CD4-positive, alpha-beta T cell treated with Interleukin-15 for 1 hour (primary cell): ENCODE data around the gene HOMER1.

Experiments
- DNase-seq: peaks from one replicate; pipeline ENCODE4 v3.0.0-alpha.2; 2020

HOMER1 gene

GRCh38 chr5:79488058-79488457 lies 25.9 kb downstream of the HOMER1 start:
- DNase-seq: no peak

GRCh38 chr5:79487251-79487650 lies 26.7 kb downstream of the HOMER1 start:
- DNase-seq: no peak

- DNase-seq: no peak
Measured at GRCh38 chr5:79486116-79486515, 27.8 kb downstream of the HOMER1 start.

- no peak for DNase-seq
Measured at GRCh38 chr5:79484731-79485130, 29.2 kb downstream of the HOMER1 start.

DNA sequence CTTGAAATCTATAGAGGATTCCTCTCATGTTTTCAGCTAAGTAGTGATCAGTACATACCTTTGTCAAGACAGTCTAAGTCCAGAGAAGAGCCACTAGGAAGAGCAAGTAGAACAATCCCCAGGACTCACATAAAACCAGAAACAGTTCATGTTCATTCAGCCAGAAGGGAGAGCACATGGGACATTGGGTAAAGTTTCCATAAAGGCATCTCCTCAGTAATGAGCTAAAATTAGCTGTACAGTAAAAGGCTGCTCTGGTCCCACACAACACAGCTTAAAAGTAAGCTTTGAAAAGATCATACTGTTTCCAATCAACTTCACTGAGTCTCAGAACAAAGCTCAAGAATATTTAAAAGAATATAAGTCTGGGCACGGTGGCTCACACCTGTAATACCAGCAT lies 32.4 kb downstream of the HOMER1 start:
- DNase-seq: no peak

DNA sequence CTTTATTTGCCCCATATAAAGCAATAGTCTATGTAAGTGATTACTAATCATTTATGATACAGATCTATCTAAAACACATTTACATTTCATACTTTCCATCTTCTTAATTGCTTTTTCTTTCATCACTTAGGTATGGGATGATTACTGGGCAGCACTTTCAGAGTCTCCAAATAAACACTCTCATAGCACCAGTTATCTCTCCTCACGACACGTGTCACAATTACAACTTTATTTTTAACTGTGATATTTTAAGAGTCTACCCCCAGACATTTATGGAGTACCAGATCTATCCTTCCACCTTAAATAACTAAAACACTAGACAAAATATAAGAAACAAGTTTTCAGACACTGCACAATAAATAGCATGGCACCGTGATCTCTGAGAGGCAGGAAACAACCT lies 32.9 kb downstream of the HOMER1 start:
- DNase-seq: no peak

DNA sequence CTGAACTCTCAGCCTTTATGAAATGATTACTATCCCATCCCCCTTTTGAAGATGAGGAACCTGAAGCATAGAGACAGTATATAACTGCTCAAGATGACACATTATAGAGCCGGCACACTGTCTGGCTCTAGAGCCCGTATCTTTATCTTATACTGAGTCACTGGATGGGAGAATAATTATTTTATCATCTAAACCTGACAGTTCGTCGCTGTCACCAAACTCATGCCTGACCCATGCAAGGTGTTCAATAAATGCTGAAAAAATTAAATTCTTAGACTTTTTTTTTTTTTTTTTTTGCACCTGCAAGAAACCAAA lies 38.8 kb downstream of the HOMER1 start:
- no peak for DNase-seq

- no peak for DNase-seq
Measured at GRCh38 chr5:79474367-79475151, 39.4 kb downstream of the HOMER1 start.

- no peak for DNase-seq
Measured at GRCh38 chr5:79471556-79471955, 42.4 kb downstream of the HOMER1 start.

DNA sequence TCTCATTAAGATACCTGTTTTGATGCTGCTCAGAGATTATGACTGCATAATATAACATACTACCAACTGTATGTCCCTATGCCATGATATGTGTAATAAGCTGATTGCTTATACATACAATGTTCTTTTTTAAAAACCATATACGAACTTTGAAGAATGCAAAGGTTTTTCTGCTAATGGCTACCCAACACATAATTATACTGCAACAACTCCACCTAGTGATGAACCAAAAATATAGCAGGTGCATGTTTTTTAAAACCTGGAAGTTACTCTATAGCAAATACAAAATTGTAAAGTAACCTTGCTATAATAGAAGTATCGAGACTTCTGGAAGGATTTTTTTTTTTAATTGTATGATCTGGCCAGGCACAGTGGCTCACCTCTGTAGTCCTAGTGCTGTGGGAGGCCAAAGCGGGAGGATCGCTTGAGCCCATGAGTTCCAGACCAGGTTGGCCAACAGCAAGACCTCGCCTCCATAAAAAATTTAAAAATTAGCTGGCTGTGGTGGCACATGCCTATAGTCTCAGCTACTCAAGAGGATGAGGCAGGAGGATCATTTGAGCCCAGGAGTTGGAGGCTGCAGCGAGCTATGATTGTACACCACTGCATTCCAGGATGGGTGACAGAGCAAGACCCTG lies 49.1 kb downstream of the HOMER1 start:
- no peak for DNase-seq

DNA sequence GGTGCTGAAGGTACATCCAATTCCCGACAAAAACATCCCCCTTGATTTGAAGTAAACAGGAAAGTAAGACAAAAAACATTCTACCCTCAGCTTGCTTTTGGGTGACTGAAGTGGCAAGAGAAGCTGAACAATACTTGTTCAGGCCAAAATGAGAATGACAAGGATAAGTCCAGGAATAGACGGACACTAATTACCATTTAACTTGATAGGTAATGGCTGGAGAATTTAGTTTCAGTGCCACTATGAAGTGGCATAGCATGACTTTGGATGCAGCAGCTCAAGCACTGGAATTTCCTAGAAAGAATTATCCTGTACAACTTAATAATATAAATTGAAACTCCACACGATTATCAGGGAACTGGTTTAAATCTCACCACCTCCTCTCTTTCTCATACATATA lies 49.7 kb downstream of the HOMER1 start:
- DNase-seq: no peak

GRCh38 chr5:79459626-79460025 lies 54.3 kb downstream of the HOMER1 start:
- no peak for DNase-seq

DNA sequence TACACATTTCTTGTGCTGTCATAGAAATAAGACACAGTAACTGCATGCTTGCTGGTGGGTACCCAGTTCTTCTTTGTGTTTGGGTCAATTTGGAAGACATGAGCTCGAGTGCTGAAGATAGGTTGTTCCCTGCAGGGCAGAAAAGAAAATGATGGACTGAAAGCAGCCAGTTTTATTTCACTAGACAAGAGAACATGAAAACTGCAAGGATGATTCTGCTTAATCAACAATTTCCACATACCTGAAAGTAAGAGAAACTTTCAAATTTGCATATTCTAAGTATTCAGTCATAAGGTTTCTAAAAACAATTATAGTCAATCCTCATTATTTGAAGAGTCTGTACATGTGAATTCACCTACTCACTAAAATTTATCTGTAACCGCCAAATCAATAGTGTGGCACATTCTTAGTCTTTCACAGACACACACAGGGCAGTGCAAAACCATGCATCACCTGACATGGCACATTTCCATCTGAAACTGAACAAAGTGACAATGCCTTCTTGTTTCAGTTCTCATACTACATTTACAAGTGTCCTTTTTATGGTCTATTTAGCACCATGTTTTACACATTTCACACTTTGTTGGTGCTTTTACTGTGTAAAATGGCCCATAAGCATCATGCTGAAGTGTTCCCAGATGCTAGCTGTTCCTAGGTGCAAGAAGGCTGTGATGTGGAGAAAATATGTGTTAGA lies 56.9 kb downstream of the HOMER1 start:
- DNase-seq: no peak

DNA sequence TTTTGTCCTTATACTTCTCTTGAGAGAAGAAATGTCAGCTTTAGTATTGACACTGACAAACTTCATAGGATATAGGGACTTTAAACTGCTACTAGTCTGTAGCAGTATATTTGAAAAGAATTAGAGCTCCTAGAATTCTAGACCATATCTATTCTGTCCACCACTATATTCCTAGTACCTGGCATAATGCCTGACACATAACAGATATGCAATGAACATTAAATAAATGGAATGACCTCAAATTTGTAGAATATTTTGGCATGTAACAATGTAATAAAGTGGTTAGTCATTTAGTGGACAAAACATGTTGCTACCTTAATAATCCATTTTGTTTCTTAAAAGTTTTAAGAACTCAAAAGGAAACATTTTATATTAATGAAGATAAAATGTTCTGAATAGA lies 57.5 kb downstream of the HOMER1 start:
- DNase-seq: no peak

- no peak for DNase-seq
Measured at GRCh38 chr5:79454043-79454442, 59.9 kb downstream of the HOMER1 start.

DNA sequence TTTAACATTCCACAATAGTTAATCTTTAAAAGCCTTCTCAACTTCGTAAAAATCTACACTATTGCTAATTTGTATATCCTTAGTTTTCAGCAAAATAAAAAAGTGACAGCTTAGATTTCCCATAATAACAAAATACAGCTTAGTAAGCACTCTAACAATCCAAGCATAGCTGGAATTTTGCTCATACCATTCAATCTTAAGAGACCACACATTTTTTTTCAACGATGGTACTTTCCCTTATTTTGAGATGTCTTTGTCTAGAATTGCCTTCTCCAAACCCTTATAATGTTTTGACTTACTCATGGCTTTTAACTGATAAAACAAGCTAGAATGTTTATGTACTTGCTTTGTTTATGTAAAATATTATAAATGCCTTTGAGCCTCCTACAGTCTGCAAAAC lies 65.6 kb downstream of the HOMER1 start:
- no peak for DNase-seq

- DNase-seq: no peak
Measured at GRCh38 chr5:79436821-79437220, 77.1 kb downstream of the HOMER1 start.

- DNase-seq: no peak
Measured at GRCh38 chr5:79436224-79436623, 77.7 kb downstream of the HOMER1 start.

DNA sequence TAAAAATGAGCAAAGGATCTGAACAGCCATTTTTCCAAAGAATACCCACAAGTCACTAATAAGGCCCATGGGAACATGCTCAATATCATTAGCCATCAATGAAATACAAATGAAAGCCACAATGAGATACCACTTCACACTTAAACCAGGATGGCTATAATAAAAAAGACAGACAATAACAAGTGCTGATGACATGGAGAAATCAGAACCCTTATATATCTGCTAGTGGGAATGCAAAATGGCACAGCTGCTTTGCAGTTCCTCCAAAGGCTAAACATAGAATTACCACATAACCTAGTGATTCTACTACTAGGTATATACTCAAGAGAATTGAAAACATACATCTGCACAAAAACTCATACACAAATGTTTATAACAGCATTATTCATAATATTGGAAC lies 83.7 kb downstream of the HOMER1 start:
- DNase-seq: no peak

- no peak for DNase-seq
Measured at GRCh38 chr5:79423296-79423695, 90.6 kb downstream of the HOMER1 start.

DNA sequence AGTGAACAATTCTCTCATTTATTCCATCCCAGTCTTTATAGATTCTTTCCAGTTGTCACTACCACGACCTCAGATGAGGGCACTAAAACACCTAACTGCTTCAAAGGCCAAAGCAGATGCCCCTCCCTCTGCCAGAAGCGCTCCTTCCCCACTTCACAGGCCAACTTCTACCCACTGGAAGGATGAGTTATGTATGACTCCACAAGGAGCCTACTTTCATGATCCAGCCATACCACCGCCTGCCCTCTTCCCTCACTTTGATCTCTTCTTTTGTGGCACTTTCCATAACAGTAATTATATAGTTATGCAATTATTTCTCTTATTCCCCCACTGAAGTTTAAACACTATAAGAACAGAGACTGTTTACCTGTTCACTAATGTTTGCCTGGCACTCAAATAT lies 93.7 kb downstream of the HOMER1 start:
- no peak for DNase-seq

DNA sequence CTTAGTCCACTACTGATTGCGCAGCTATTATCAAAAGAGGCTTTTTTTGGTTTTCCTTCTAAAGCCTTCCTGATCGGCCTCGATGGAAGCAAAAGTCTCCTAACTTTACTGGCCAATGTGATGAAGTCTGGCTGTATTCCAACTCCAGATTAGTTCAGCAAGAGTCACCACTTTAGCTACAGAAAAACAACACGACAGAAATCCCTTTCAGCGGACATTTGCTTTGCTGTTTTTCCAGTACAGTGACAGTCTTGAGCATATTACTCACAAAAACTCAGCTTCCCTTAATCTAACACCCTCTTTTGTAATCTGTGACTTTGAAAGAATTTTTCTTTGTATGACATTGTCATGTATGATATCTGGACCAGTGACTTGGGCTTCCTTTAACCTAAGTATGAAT lies 95.7 kb downstream of the HOMER1 start:
- no peak for DNase-seq

DNA sequence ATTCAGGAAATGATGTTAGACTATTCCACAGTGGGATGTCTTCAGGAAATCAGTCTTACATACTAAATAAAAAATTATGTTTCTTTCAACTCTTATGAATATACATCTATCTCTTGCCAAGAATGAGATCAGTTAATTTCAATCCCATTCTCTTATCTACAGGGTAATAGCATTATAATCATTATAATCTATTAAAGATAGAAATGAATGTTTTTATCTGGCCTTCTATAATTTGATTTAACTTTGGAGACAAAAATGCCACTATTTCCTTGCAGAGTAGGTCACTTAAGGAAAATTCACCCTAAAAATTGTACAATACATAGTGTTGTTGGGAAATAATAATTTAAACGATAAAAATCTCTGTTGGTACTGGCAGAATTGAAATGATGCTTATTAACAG lies 96.4 kb downstream of the HOMER1 start:
- DNase-seq: no peak

GRCh38 chr5:79416499-79416898 lies 97.4 kb downstream of the HOMER1 start:
- peak; percentile 17 for DNase-seq
